K562 (cell line): ENCODE results near the gene MYB. TPM values are rescaled to one million over a fixed set of nuclear protein-coding genes. Genes with fewer than 3 reads are reported as not detected.

Experiments
- ATAC-seq: fragments of 200-7000 bp; cut with Tn5 transposase; 3 replicates; pipeline ENCODE4 v1.9.1; 2020; ENCODE audit warnings: moderate library complexity
- BruUV-seq: library from RNA; stranded (reverse); fragments of 400-500 nt; replicated peaks from 2 replicates; lab custom pipeline; 2021; lab: Mats Ljungman, UMichigan
- CTCF ChIA-PET: fragments of 300-600 bp; formaldehyde crosslinking; extraction: SDS; loops from one replicate; lab custom pipeline; 2021; ENCODE audit warnings: low intra/inter-chr PET ratio; lab: Yijun Ruan, JAX
- POLR2A ChIA-PET: fragments of 300-600, 350-650 bp; sonication (Branson Sonifier 250); formaldehyde crosslinking; extraction: SDS; loops from one replicate; lab custom pipeline; 2021; ENCODE audit warnings: antibody characterized with exemption, inconsistent platforms; lab: Yijun Ruan, JAX
- DNase-seq, 4 experiments: peaks; one replicate each; pipeline versions ENCODE4 v3.0.0 to v3.0.0-alpha.2; 2011 to 2018; ENCODE audit warnings: low spot score in 3 of 4, mixed read lengths in 3 of 4; ENCODE audit errors: extremely low read depth in 1 of 4
- FAIRE-seq: peaks from 2 replicates; lab custom pipeline; 2011; peaks lifted over from hg19 to GRCh38; lab: Jason Lieb, UNC
- H2AFZ ChIP-seq: 2 replicates; pipeline ENCODE4 v1.6.0; 2011; ENCODE audit warnings: low read depth, low read length, control low read depth, inconsistent platforms
- H3K27ac ChIP-seq: fragments of 200-600 bp; 3 replicates; pipeline ENCODE4 v1.8.0; 2011; ENCODE audit warnings: low read depth, mild to moderate bottlenecking, control low read depth, inconsistent platforms, low read length, moderate library complexity, mixed read lengths; ENCODE audit errors: extremely low read depth
- H3K27me3 ChIP-seq, 2 experiments: fragments of 300-600 bp in 1 of 2; 2 replicates in 1 of 2; 3 replicates in 1 of 2; pipeline versions ENCODE4 v1.6.0 to v1.8.0; 2011; ENCODE audit warnings: inconsistent platforms in 2 of 2, low read length in 2 of 2, mild to moderate bottlenecking in 1 of 2, mixed read lengths in 1 of 2, moderate library complexity in 1 of 2; ENCODE audit not compliant: control insufficient read depth in 2 of 2, insufficient read depth in 2 of 2
- H3K36me3 ChIP-seq: fragments of 300-600 bp; 3 replicates; pipeline ENCODE4 v1.8.0; 2011; ENCODE audit warnings: mild to moderate bottlenecking, low read length, inconsistent platforms; ENCODE audit not compliant: control insufficient read depth, insufficient read depth
- H3K4me1 ChIP-seq, 2 experiments: fragments of 200-600 bp in 1 of 2; replicated peaks in 1 of 2; 2 replicates in 1 of 2; 3 replicates in 1 of 2; pipeline versions ENCODE4 v1.5.1 to v1.8.0; 2011; ENCODE audit warnings: inconsistent platforms in 2 of 2, low read length in 2 of 2, mild to moderate bottlenecking in 1 of 2, mixed read lengths in 1 of 2, moderate library complexity in 1 of 2; ENCODE audit not compliant: control insufficient read depth in 2 of 2, insufficient read depth in 2 of 2
- H3K4me2 ChIP-seq: 2 replicates; pipeline ENCODE4 v1.6.1; 2011; ENCODE audit warnings: low read length, control low read depth, inconsistent platforms, mixed read lengths; ENCODE audit not compliant: insufficient read depth
- H3K4me3 ChIP-seq: fragments of 200-600 bp; sonication (generic), shearing (Covaris generic); 2 replicates; pipeline ENCODE4 v1.5.1; 2016; ENCODE audit warnings: control low read depth, inconsistent platforms
- H3K79me2 ChIP-seq: fragments of 200-600 bp; 3 replicates; pipeline ENCODE4 v1.8.0; 2011; ENCODE audit warnings: low read length, inconsistent platforms; ENCODE audit not compliant: control insufficient read depth, insufficient read depth
- H3K9ac ChIP-seq, 2 experiments: 2 replicates each; pipeline versions ENCODE4 v1.6.0 to v1.6.1; 2011; ENCODE audit warnings: low read depth in 2 of 2, low read length in 2 of 2, control low read depth in 1 of 2, inconsistent platforms in 1 of 2, mild to moderate bottlenecking in 1 of 2, mixed read lengths in 1 of 2; ENCODE audit not compliant: insufficient read depth in 1 of 2
- H3K9me1 ChIP-seq: one replicate; pipeline ENCODE4 v1.6.0; 2011; ENCODE audit warnings: inconsistent platforms, mild to moderate bottlenecking, low read length, moderate library complexity; ENCODE audit not compliant: control insufficient read depth, insufficient read depth
- H3K9me3 ChIP-seq: replicated peaks from 2 replicates; pipeline ENCODE4 v1.5.1; 2011; ENCODE audit warnings: low read depth, low read length, inconsistent platforms; ENCODE audit not compliant: control insufficient read depth, insufficient read depth
- H4K20me1 ChIP-seq: replicated peaks from 2 replicates; pipeline ENCODE4 v1.6.1; 2011; ENCODE audit warnings: low read length, inconsistent platforms, mixed read lengths; ENCODE audit not compliant: control insufficient read depth, insufficient read depth
- COPS2 ChIP-seq: fragments of 450-650 bp; conservative IDR thresholded peaks from 2 replicates; pipeline ENCODE4 v1.6.1; 2016; ENCODE audit warnings: mild to moderate bottlenecking, moderate library complexity
- ELF2 ChIP-seq: fragments of 250-450 bp; sonication (Bioruptor Pico); IDR thresholded peaks from 2 replicates; pipeline ENCODE4 v1.5.0; 2021; ENCODE audit warnings: mild to moderate bottlenecking
- HCFC1 ChIP-seq: IDR thresholded peaks from 2 replicates; pipeline ENCODE4 v1.6.1; 2012; ENCODE audit warnings: low read depth, low read length, improper control_type of control experiment
- MXI1 ChIP-seq: IDR thresholded peaks from 2 replicates; pipeline ENCODE4 v1.6.1; 2011; ENCODE audit warnings: low read depth, mild to moderate bottlenecking, improper control_type of control experiment, low read length
- NELFE ChIP-seq: IDR thresholded peaks from 2 replicates; pipeline ENCODE4 v1.6.1; 2011; ENCODE audit warnings: mild to moderate bottlenecking; ENCODE audit not compliant: insufficient read depth, insufficient read length
- NFXL1 ChIP-seq: fragments of 450-650 bp; formaldehyde crosslinking; IDR thresholded peaks from 2 replicates; pipeline ENCODE4 v1.4.0; 2021; ENCODE audit warnings: mild to moderate bottlenecking
- NR1H2 ChIP-seq: sonication (generic); formaldehyde crosslinking; IDR thresholded peaks from 2 replicates; pipeline ENCODE4 v1.4.0; 2020; ENCODE audit warnings: mild to moderate bottlenecking, missing genetic modification reagents
- RCOR1 ChIP-seq, 2 experiments: IDR thresholded peaks; 2 replicates each; pipeline ENCODE4 v1.6.1; 2012; ENCODE audit warnings: low read depth in 2 of 2, low read length in 2 of 2, borderline replicate concordance in 1 of 2, improper control_type of control experiment in 1 of 2
- ZNF184 ChIP-seq: sonication (generic); formaldehyde crosslinking; IDR thresholded peaks from 2 replicates; pipeline ENCODE4 v1.5.0; 2020; ENCODE audit warnings: missing genetic modification reagents
- ZNF79 ChIP-seq: fragments of 250-450 bp; sonication (Bioruptor Pico); IDR thresholded peaks from 2 replicates; pipeline ENCODE4 v1.4.0; 2020; ENCODE audit warnings: low read depth, mild to moderate bottlenecking, moderate library complexity
- WGBS: fragments of 100-300 bp; shearing (Covaris generic); methylation state at CpG from one replicate; pipeline ENCODE4 v1.1.6; 2016; ENCODE audit warnings: low coverage, mixed read lengths; ENCODE audit not compliant: insufficient coverage; ENCODE audit errors: missing lambda C conversion rate; 5-methylcytosine and 5-hydroxymethylcytosine counted together
- in situ Hi-C: fragments of 300-500 bp; cut with MboI; formaldehyde crosslinking; loops from 4 replicates; pipeline ENCODE4 v1.15.0; 2018; ENCODE audit warnings: inconsistent platforms, mixed read lengths
- intact Hi-C: fragments of 100-400 bp; cut with micrococcal nuclease; formaldehyde crosslinking; loops from 2 replicates; pipeline ENCODE4 v1.14.2; 2022
- polyA plus RNA-seq, 8 experiments: library from polyadenylated mRNA; depleted of rRNA in 4 of 8; stranded (reverse) in 5 of 8; unstranded in 3 of 8; fragments of >200 nt; fragmentation: Nextera tagmentation in 2 of 8; fragmentation: Illumina TruSeq in 1 of 8; extraction: Ambion mirVana in 2 of 8; extraction: Trizol in 1 of 8; gene quantifications; 2 replicates each; pipeline versions ENCODE4 v1.2.1 to v1.2.3, GENCODE V29; 2011 to 2014; ENCODE audit warnings: inconsistent platforms in 1 of 8, missing spikeins in 1 of 8
- total RNA-seq, 7 experiments: library from RNA; depleted of rRNA in 6 of 7; stranded (reverse); fragments of >200 nt in 6 of 7; fragmentation: Illumina TruSeq in 2 of 7; extraction: Trizol in 2 of 7; gene quantifications; 2 replicates each; pipeline versions ENCODE4 v1.2.1 to v1.2.3, GENCODE V29; 2011 to 2021; ENCODE audit warnings: low replicate concordance in 1 of 7
- TF ChIP-seq, protein P1 (sequence below), 2 experiments: fragments of 450-650 bp; IDR thresholded peaks; 2 replicates each; pipeline ENCODE4 v1.6.1; 2018; ENCODE audit warnings: mild to moderate bottlenecking in 2 of 2, low read depth in 1 of 2; ENCODE audit not compliant: partially characterized antibody in 2 of 2
- TF ChIP-seq, protein P2 (sequence below): fragments of 450-650 bp; IDR thresholded peaks from 2 replicates; pipeline ENCODE4 v1.6.1; 2017; ENCODE audit warnings: antibody characterized with exemption
- TF ChIP-seq, protein P3 (sequence below): sonication (generic); IDR thresholded peaks from 2 replicates; pipeline ENCODE4 v1.6.1; 2016
- TF ChIP-seq, protein P4 (sequence below): IDR thresholded peaks from 2 replicates; pipeline ENCODE4 v1.6.1; 2011; ENCODE audit warnings: borderline replicate concordance, low read depth, mild to moderate bottlenecking, moderate library complexity, low read length; ENCODE audit not compliant: insufficient read depth, poor library complexity, severe bottlenecking

The MYB gene
- total and polyA plus RNA-seq, 9 of the 15 experiments (the other 6 are each of a cell fraction or from before 2014, with no cell fraction given): 35.8 to 218 (median 140) TPM

GRCh38 chr6:135195522-135195921 lies 14.4 kb downstream of the MYB start:
- Histone ChIP-seq H3K9me1 (no peaks in the 10 kb centered on the region), H3K27ac (peak overlapping the region; percentile 14; the same call in 1 of the 3 replicates), H3K4me2 (no peak overlapping the region), H4K20me1 (no peaks in the 10 kb centered on the region), H3K4me3 (no peak overlapping the region), H3K9ac (peak overlapping the region in 1 of 2 experiments; percentile 11; a peak in 1 of 4 replicates), H2AFZ (no peak overlapping the region), H3K4me1 (peaks cover 14 to 46% of the 10 kb centered on the region in 2 experiments), H3K36me3 (peaks cover 99% of the 10 kb centered on the region), H3K9me3 (no peaks in the 10 kb centered on the region), H3K79me2 (peaks cover 72% of the 10 kb centered on the region), H3K27me3 (no peaks in the 10 kb centered on the region)
- DNase-seq (peak in 2 of 4 experiments; percentile 23 to 45), ATAC-seq (peak; percentile 24), FAIRE-seq (no peak)
- intact Hi-C loops (no loop called here), in situ Hi-C loops (no loop called here)
- ChIA-PET POLR2A (no interaction called here), CTCF (no interaction called here)
- no TSS peak for BruUV-seq
- WGBS: 68% methylated on average over 6 of the region's 6 CpGs
- TF ChIP-seq, protein P1, sequence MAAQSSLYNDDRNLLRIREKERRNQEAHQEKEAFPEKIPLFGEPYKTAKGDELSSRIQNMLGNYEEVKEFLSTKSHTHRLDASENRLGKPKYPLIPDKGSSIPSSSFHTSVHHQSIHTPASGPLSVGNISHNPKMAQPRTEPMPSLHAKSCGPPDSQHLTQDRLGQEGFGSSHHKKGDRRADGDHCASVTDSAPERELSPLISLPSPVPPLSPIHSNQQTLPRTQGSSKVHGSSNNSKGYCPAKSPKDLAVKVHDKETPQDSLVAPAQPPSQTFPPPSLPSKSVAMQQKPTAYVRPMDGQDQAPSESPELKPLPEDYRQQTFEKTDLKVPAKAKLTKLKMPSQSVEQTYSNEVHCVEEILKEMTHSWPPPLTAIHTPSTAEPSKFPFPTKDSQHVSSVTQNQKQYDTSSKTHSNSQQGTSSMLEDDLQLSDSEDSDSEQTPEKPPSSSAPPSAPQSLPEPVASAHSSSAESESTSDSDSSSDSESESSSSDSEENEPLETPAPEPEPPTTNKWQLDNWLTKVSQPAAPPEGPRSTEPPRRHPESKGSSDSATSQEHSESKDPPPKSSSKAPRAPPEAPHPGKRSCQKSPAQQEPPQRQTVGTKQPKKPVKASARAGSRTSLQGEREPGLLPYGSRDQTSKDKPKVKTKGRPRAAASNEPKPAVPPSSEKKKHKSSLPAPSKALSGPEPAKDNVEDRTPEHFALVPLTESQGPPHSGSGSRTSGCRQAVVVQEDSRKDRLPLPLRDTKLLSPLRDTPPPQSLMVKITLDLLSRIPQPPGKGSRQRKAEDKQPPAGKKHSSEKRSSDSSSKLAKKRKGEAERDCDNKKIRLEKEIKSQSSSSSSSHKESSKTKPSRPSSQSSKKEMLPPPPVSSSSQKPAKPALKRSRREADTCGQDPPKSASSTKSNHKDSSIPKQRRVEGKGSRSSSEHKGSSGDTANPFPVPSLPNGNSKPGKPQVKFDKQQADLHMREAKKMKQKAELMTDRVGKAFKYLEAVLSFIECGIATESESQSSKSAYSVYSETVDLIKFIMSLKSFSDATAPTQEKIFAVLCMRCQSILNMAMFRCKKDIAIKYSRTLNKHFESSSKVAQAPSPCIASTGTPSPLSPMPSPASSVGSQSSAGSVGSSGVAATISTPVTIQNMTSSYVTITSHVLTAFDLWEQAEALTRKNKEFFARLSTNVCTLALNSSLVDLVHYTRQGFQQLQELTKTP (IDR thresholded peaks at IDR 0.05; ENCODE audit: low read depth in 1 of 2, partially characterized antibody in 2 of 2): peak in 1 of 2 experiments; percentile 78
- TF ChIP-seq NELFE: no peak
- no peak for TF ChIP-seq ZNF184 (CRISPR knock-in tag)
- 0 out of 2 replicates have a peak, but pooled peaks have one; percentile 49 for TF ChIP-seq ZNF79
- no peak for TF ChIP-seq ELF2 (CRISPR knock-in tag)
- TF ChIP-seq RCOR1 (IDR thresholded peaks at IDR 0.05; ENCODE audit: borderline replicate concordance in 1 of 2, low read depth in 2 of 2, low read length in 2 of 2): peak in 1 of 2 experiments; percentile 79; a peak in 1 of 4 replicates
- TF ChIP-seq, protein P2, sequence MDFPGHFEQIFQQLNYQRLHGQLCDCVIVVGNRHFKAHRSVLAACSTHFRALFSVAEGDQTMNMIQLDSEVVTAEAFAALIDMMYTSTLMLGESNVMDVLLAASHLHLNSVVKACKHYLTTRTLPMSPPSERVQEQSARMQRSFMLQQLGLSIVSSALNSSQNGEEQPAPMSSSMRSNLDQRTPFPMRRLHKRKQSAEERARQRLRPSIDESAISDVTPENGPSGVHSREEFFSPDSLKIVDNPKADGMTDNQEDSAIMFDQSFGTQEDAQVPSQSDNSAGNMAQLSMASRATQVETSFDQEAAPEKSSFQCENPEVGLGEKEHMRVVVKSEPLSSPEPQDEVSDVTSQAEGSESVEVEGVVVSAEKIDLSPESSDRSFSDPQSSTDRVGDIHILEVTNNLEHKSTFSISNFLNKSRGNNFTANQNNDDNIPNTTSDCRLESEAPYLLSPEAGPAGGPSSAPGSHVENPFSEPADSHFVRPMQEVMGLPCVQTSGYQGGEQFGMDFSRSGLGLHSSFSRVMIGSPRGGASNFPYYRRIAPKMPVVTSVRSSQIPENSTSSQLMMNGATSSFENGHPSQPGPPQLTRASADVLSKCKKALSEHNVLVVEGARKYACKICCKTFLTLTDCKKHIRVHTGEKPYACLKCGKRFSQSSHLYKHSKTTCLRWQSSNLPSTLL: no peak
- TF ChIP-seq MXI1: no peak
- TF ChIP-seq, protein P3, sequence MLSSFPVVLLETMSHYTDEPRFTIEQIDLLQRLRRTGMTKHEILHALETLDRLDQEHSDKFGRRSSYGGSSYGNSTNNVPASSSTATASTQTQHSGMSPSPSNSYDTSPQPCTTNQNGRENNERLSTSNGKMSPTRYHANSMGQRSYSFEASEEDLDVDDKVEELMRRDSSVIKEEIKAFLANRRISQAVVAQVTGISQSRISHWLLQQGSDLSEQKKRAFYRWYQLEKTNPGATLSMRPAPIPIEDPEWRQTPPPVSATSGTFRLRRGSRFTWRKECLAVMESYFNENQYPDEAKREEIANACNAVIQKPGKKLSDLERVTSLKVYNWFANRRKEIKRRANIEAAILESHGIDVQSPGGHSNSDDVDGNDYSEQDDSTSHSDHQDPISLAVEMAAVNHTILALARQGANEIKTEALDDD: no peak
- TF ChIP-seq, protein P4, sequence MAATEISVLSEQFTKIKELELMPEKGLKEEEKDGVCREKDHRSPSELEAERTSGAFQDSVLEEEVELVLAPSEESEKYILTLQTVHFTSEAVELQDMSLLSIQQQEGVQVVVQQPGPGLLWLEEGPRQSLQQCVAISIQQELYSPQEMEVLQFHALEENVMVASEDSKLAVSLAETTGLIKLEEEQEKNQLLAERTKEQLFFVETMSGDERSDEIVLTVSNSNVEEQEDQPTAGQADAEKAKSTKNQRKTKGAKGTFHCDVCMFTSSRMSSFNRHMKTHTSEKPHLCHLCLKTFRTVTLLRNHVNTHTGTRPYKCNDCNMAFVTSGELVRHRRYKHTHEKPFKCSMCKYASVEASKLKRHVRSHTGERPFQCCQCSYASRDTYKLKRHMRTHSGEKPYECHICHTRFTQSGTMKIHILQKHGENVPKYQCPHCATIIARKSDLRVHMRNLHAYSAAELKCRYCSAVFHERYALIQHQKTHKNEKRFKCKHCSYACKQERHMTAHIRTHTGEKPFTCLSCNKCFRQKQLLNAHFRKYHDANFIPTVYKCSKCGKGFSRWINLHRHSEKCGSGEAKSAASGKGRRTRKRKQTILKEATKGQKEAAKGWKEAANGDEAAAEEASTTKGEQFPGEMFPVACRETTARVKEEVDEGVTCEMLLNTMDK: no peak
- no peak for TF ChIP-seq NR1H2 (CRISPR knock-in tag)
- no peak for TF ChIP-seq COPS2
- TF ChIP-seq HCFC1: no peak
- no peak for TF ChIP-seq NFXL1 (CRISPR knock-in tag)
